ENCODE results near the gene ATG7. TPM values are rescaled to one million over a fixed set of nuclear protein-coding genes. Genes with fewer than 3 reads are reported as not detected.
"Not testable (repeated sequence)": the region's sequence is repeated elsewhere in the genome, so short reads cannot be mapped to it uniquely, and the experiment has no call there.

Gene ATG7
- total RNA-seq, 1 donor from 2014 or later, result 53.4 TPM

- DNase-seq (ENCODE audit: low read depth) (no peak), FAIRE-seq (no peak)
- Histone ChIP-seq H3K4me3 (ENCODE audit: low read depth, low read length) (no peak overlapping the region), H3K36me3 (ENCODE audit: control insufficient read depth, insufficient read depth, low read length) (no peaks in the 10 kb centered on the region), H3K27me3 (ENCODE audit: control insufficient read depth, insufficient read depth, low read length) (no peaks in the 10 kb centered on the region)
- TF ChIP-seq, protein P1, sequence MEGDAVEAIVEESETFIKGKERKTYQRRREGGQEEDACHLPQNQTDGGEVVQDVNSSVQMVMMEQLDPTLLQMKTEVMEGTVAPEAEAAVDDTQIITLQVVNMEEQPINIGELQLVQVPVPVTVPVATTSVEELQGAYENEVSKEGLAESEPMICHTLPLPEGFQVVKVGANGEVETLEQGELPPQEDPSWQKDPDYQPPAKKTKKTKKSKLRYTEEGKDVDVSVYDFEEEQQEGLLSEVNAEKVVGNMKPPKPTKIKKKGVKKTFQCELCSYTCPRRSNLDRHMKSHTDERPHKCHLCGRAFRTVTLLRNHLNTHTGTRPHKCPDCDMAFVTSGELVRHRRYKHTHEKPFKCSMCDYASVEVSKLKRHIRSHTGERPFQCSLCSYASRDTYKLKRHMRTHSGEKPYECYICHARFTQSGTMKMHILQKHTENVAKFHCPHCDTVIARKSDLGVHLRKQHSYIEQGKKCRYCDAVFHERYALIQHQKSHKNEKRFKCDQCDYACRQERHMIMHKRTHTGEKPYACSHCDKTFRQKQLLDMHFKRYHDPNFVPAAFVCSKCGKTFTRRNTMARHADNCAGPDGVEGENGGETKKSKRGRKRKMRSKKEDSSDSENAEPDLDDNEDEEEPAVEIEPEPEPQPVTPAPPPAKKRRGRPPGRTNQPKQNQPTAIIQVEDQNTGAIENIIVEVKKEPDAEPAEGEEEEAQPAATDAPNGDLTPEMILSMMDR (IDR thresholded peaks at IDR 0.05; ENCODE audit: insufficient read depth, low read length, severe bottlenecking), result no peak
These were observed 226.0 kb downstream of the ATG7 start for GRCh38 chr3:11498177-11498576.

DNA sequence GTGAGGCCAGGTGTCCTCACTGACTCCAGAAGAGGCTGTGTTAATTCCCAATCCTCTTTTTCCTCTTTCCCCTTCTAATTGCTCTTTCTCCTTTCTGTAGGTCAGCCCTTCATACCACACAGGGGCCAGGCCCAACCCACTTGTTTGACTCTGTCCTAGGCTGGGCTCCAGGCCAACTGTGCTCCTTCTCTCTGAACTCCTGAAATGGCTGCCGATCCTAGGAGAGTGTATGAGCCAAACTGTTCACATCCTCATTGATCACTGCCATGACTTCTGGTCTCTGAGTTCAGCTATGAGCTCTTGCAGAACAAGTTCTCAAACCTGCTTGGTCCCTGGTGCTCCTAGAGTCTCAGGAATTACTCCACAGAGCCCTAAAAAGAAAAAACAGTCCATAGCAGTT, 226.4 kb downstream of the ATG7 start:
- DNase-seq (ENCODE audit: low read depth), result peak; percentile 68
- FAIRE-seq, result no peak
- Histone ChIP-seq H3K27me3 (ENCODE audit: control insufficient read depth, insufficient read depth, low read length) (no peaks in the 10 kb centered on the region), H3K36me3 (ENCODE audit: control insufficient read depth, insufficient read depth, low read length) (no peaks in the 10 kb centered on the region), H3K4me3 (ENCODE audit: low read depth, low read length) (no peak overlapping the region)
- TF ChIP-seq, protein P1 (IDR thresholded peaks at IDR 0.05; ENCODE audit: insufficient read depth, low read length, severe bottlenecking), result no peak

DNA sequence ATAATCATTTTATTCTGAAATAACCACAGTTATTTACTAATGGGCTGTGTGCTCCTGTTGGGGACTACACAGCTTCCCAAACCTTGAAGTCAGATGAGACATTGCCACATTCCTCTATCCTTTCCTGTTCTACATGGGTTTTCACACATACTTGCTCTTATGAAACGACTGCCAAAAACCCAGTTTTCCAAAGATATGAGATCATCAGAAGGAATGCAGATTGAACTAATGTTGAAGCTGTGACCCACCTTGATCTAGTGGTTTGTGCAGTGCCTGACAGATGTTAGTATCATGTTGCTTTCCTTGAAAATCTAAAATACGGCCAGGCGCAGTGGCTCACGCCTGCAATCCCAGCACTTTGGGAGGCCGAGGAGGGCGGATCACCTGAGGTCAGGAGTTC, 226.9 kb downstream of the ATG7 start:
- no peak overlapping the region for H3K4me3 ChIP-seq (ENCODE audit: low read depth, low read length)
- no peaks in the 10 kb centered on the region for H3K36me3 ChIP-seq (ENCODE audit: control insufficient read depth, insufficient read depth, low read length)
- FAIRE-seq, result no peak
- TF ChIP-seq, protein P1 (IDR thresholded peaks at IDR 0.05; ENCODE audit: insufficient read depth, low read length, severe bottlenecking), result no peak
- DNase-seq (ENCODE audit: low read depth), result peak; percentile 95
- no peaks in the 10 kb centered on the region for H3K27me3 ChIP-seq (ENCODE audit: control insufficient read depth, insufficient read depth, low read length)

- not testable (repeated sequence) for FAIRE-seq; H3K36me3 ChIP-seq (ENCODE audit: control insufficient read depth, insufficient read depth, low read length); DNase-seq (ENCODE audit: low read depth); H3K4me3 ChIP-seq (ENCODE audit: low read depth, low read length); H3K27me3 ChIP-seq (ENCODE audit: control insufficient read depth, insufficient read depth, low read length)
These were observed 230.2 kb downstream of the ATG7 start for GRCh38 chr3:11502413-11502812.

DNA sequence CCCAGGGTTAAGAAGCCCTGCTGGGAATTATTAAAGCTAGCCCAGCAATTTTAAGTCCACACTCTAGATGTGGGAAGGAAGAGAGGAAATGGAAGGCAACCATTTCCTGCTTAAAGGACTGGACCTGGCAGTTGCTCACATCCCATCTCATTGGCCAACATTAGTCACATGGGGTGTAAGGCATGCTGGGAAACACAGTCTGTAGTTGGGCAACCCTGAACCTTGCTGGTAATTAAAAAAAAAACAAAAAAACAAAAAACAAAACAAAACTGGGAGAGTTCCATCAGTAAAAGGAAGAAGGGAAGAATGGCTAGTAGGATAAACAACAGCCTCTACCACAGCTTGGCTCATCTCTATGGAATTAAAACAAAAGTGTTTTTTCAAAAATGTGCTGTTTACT, 235.5 kb downstream of the ATG7 start:
- no peak overlapping the region for H3K4me3 ChIP-seq (ENCODE audit: low read depth, low read length)
- peaks cover 1% of the 10 kb centered on the region for H3K36me3 ChIP-seq (ENCODE audit: control insufficient read depth, insufficient read depth, low read length)
- FAIRE-seq (no peak), DNase-seq (ENCODE audit: low read depth) (no peak)
- TF ChIP-seq, protein P1 (IDR thresholded peaks at IDR 0.05; ENCODE audit: insufficient read depth, low read length, severe bottlenecking), result no peak
- no peaks in the 10 kb centered on the region for H3K27me3 ChIP-seq (ENCODE audit: control insufficient read depth, insufficient read depth, low read length)

- TF ChIP-seq, protein P1 (IDR thresholded peaks at IDR 0.05; ENCODE audit: insufficient read depth, low read length, severe bottlenecking), result no peak
- no peak overlapping the region for H3K4me3 ChIP-seq (ENCODE audit: low read depth, low read length)
These were observed 236.4 kb downstream of the ATG7 start for GRCh38 chr3:11508346-11509172.

More at GRCh38 chr3:11508346-11509172, 236.4 kb downstream of the ATG7 start:
- H3K36me3 ChIP-seq (ENCODE audit: control insufficient read depth, insufficient read depth, low read length), result peaks cover 1% of the 10 kb centered on the region
- DNase-seq (ENCODE audit: low read depth) (no peak), FAIRE-seq (no peak)
- H3K27me3 ChIP-seq (ENCODE audit: control insufficient read depth, insufficient read depth, low read length), result no peaks in the 10 kb centered on the region
